SU-DHL-6 (cell line): Measurements from ENCODE around the gene CDIP1.

ENCODE experiments used
- H2AFZ ChIP-seq: fragments of 200-600 bp; sonication (generic); 2 replicates; pipeline ENCODE4 v1.6.1; 2014; ENCODE audit warnings: low read depth, mild to moderate bottlenecking, moderate library complexity, mixed read lengths, antibody characterized with exemption, low read length; ENCODE audit not compliant: severe bottlenecking
- H3F3A ChIP-seq: fragments of 200-600 bp; shearing (Covaris generic); 2 replicates; pipeline ENCODE4 v1.6.0; 2016; ENCODE audit warnings: antibody characterized with exemption, mild to moderate bottlenecking; ENCODE audit not compliant: insufficient read depth
- H3K27ac ChIP-seq: fragments of 200-600 bp; sonication (generic); 2 replicates; pipeline ENCODE4 v1.5.1; 2016; ENCODE audit warnings: low read depth, mild to moderate bottlenecking, low read length, moderate library complexity, mixed read lengths
- H3K27me3 ChIP-seq: fragments of 200-600 bp; sonication (generic), shearing (Covaris generic); 2 replicates; pipeline ENCODE4 v1.6.0; 2014; ENCODE audit warnings: mild to moderate bottlenecking, low read length
- H3K36me3 ChIP-seq: fragments of 200-600 bp; sonication (generic); 2 replicates; pipeline ENCODE4 v1.6.1; 2014; ENCODE audit warnings: mild to moderate bottlenecking, low read length, mixed read lengths
- H3K4me2 ChIP-seq: fragments of 300-600, 200-600 bp; shearing (Covaris generic), sonication (generic); 2 replicates; pipeline ENCODE4 v1.6.0; 2014; ENCODE audit warnings: low read length, low read depth, mild to moderate bottlenecking; ENCODE audit not compliant: poor library complexity, severe bottlenecking
- H3K4me3 ChIP-seq: fragments of 200-600 bp; sonication (generic); 2 replicates; pipeline ENCODE4 v1.5.1; 2014; ENCODE audit warnings: antibody characterized with exemption, low read length, mild to moderate bottlenecking, mixed read lengths; ENCODE audit not compliant: insufficient read depth, poor library complexity, severe bottlenecking
- H3K79me2 ChIP-seq: fragments of 200-600 bp; sonication (generic); 2 replicates; pipeline ENCODE4 v1.6.1; 2014; ENCODE audit warnings: mild to moderate bottlenecking, low read length, moderate library complexity; ENCODE audit not compliant: insufficient read depth
- H3K9ac ChIP-seq: fragments of 200-600 bp; sonication (generic); 2 replicates; pipeline ENCODE4 v1.7.0; 2014; ENCODE audit warnings: mild to moderate bottlenecking, low read length
- H3K9me2 ChIP-seq: fragments of 200-600 bp; sonication (generic); replicated peaks from 2 replicates; pipeline ENCODE4 v1.6.1; 2014; ENCODE audit warnings: low read length; ENCODE audit not compliant: insufficient read depth
- H3K9me3 ChIP-seq: fragments of 200-600 bp; sonication (generic); 2 replicates; pipeline ENCODE4 v1.6.1; 2014; ENCODE audit warnings: low read length, mixed read lengths; ENCODE audit not compliant: insufficient read depth
- H4K20me1 ChIP-seq: fragments of 200-600 bp; sonication (generic); 2 replicates; pipeline ENCODE4 v1.6.1; 2014; ENCODE audit warnings: low read depth, mild to moderate bottlenecking, antibody characterized with exemption, low read length, moderate library complexity, mixed read lengths
- EZH2phosphoT487 ChIP-seq: fragments of 200-600 bp; sonication (generic), shearing (Covaris generic); conservative IDR thresholded peaks from 2 replicates; pipeline ENCODE4 v1.6.1; 2018; ENCODE audit warnings: mild to moderate bottlenecking, antibody characterized with exemption, low read length, moderate library complexity, mixed read lengths
- TF ChIP-seq, protein P1 (sequence below): fragments of 200-600 bp; sonication (generic); IDR thresholded peaks from one replicate; pipeline ENCODE4 v1.5.1; 2017; ENCODE audit warnings: antibody characterized with exemption, mild to moderate bottlenecking, low read length, moderate library complexity; ENCODE audit not compliant: insufficient read depth, poor library complexity, severe bottlenecking

CDIP1 gene

DNA sequence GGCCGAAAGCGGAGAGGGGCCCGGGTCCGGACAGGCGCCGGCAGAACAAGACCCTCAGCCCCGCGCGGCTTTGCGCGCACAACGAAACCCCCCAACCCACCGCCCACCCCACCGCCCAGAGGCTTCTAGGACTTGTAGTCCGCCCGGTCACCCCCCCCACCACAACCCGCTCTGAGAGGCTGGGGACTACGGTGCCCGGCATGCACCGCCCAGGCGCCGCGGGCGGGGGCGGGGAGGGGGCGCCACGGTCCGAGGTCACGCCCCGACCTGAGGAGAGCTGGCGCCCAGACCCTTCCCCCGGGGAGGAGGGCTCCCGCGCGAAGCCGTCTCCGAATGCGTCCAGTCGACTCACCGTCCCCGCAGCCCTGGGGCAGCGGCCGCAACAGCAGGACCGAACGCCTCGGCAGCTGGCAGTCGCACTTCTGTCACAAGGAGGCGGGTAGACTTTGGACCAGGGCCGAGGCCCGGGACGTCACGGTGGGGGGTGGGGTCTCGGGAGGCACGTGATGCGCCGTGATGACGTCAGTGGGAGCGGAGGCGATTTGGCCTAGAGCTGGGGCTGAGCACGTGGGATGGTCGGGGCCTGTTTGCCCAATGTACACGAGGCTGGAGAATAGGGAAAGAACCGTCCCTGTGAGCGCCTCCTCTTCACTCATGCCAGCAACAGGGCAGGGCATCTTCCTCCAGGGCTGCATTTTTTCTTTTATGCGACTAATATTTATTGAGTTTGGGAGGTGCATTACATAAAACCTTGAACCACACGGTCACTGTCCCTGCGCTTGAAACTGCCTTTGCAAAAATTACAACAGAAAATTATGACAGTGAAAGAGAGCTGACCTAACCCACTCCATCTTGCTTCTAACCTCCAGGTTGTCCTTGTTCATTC is at the start of gene CDIP1:
Gene CDIP1, minus strand, starts transcription at position 424 of the 886 bp plus-strand sequence. CDS start 24,643 bp downstream, outside the sequence.
- Histone ChIP-seq H3K27me3 (no peaks in the 10 kb centered on the region), H3K79me2 (no peaks in the 10 kb centered on the region), H3K9ac (no peak within 1 kb of the TSS), H3K4me3 (no peak within 1 kb of the TSS), H3K27ac (no peak within 1 kb of the TSS), H3K4me2 (no peak within 1 kb of the TSS), H3K9me3 (0 out of 2 replicates have a peak, but pooled peaks cover 6% of the 10 kb centered on the region), H3K9me2 (no peaks in the 10 kb centered on the region), H3K36me3 (no peaks in the 10 kb centered on the region), H2AFZ (no peak within 1 kb of the TSS), H3F3A (no peaks in the 10 kb centered on the region), H4K20me1 (no peaks in the 10 kb centered on the region)
- TF ChIP-seq, protein P1, sequence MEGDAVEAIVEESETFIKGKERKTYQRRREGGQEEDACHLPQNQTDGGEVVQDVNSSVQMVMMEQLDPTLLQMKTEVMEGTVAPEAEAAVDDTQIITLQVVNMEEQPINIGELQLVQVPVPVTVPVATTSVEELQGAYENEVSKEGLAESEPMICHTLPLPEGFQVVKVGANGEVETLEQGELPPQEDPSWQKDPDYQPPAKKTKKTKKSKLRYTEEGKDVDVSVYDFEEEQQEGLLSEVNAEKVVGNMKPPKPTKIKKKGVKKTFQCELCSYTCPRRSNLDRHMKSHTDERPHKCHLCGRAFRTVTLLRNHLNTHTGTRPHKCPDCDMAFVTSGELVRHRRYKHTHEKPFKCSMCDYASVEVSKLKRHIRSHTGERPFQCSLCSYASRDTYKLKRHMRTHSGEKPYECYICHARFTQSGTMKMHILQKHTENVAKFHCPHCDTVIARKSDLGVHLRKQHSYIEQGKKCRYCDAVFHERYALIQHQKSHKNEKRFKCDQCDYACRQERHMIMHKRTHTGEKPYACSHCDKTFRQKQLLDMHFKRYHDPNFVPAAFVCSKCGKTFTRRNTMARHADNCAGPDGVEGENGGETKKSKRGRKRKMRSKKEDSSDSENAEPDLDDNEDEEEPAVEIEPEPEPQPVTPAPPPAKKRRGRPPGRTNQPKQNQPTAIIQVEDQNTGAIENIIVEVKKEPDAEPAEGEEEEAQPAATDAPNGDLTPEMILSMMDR = no peak
- TF ChIP-seq EZH2phosphoT487 = no peak

DNA sequence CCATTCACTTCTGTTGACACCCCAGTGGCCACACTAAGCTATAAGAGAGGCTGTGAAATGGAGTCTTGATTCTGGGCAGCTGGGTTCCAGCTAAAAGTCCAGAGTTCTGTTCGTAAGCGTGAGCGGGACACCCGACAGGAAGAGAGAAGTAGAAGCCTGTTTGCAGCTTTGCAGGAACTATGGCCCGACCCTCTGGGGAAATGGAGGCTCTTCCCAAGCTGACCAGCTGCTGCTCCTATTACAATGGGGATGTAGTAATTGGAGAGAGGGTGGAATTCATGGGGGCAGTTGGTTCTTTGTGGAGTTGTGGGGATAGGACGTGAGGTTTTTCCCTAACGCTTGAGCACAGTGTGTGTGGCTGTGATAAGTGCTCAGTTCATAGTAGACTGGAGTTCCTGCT is 47.7 kb upstream of the CDIP1 start:
- Histone ChIP-seq H3K4me3 (no peak overlapping the region), H3F3A (no peaks in the 10 kb centered on the region), H3K9ac (no peak overlapping the region), H3K9me2 (no peaks in the 10 kb centered on the region), H3K9me3 (no peaks in the 10 kb centered on the region), H4K20me1 (no peaks in the 10 kb centered on the region), H3K27me3 (no peaks in the 10 kb centered on the region), H3K36me3 (no peaks in the 10 kb centered on the region), H3K4me2 (no peak overlapping the region), H3K27ac (no peak overlapping the region), H3K79me2 (no peaks in the 10 kb centered on the region), H2AFZ (no peak overlapping the region)
- TF ChIP-seq, protein P1 = no peak
- TF ChIP-seq EZH2phosphoT487 = no peak

DNA sequence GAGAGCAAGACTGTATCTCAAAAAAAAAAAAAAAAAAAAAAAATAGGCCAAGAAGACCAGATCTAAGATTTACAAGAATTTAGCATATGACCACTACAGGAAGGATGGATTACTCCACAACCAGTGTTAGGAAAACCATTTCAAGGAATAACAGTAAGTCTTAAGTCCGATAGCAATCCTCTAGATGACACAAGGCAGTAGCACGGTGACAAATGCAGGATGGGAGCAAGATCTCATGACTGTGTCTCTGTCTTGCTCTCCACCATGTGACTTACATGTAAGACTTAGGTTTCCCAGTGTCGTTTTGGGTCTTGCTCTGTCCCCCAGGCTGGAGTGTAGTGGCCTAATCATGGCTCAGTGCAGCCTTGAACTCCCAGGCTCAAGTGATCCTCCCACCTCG is 45.3 kb upstream of the CDIP1 start:
- TF ChIP-seq EZH2phosphoT487 = no peak
- TF ChIP-seq, protein P1 = no peak
- H3K36me3 ChIP-seq = no peaks in the 10 kb centered on the region
- H2AFZ ChIP-seq = no peak overlapping the region
- H3F3A ChIP-seq = no peaks in the 10 kb centered on the region
- no peak overlapping the region for H3K9ac ChIP-seq
- no peaks in the 10 kb centered on the region for H4K20me1 ChIP-seq
- no peaks in the 10 kb centered on the region for H3K9me3 ChIP-seq
- H3K4me3 ChIP-seq = no peak overlapping the region
- H3K27me3 ChIP-seq = no peaks in the 10 kb centered on the region
- no peaks in the 10 kb centered on the region for H3K79me2 ChIP-seq
- no peaks in the 10 kb centered on the region for H3K9me2 ChIP-seq
- H3K27ac ChIP-seq = no peak overlapping the region
- no peak overlapping the region for H3K4me2 ChIP-seq
